Kasumi-1 (cell line): ENCODE data around the gene SPATA31D3.
"Not testable (repeated sequence)": the region's sequence is repeated elsewhere in the genome, so short reads cannot be mapped to it uniquely, and the experiment has no call there.

Experiments used
- DNase-seq, 2 experiments: peaks; one replicate each; lab custom pipeline; 2025; lab: John Stamatoyannopoulos, UW

The SPATA31D3 gene

DNA sequence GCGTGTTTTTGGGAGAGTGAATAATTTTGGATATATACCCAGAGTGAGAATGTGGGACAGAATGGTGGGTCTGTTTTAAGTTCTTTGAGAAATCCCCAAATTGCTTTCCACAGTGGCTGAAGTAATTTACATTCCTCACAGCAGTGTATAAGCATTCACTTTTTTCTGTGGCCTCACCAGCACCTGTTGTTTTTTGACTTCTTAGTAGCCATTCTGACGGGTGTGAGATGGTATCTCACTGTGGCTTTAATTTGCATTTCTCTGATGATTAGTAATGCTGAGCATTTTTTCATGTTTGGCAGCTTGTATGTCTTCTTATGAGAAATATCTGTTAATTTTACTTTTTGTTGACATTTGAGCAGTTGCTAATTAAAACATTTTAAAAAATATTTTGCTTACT lies 35.9 kb downstream of the SPATA31D3 start:
- DNase-seq, result no peak

DNA sequence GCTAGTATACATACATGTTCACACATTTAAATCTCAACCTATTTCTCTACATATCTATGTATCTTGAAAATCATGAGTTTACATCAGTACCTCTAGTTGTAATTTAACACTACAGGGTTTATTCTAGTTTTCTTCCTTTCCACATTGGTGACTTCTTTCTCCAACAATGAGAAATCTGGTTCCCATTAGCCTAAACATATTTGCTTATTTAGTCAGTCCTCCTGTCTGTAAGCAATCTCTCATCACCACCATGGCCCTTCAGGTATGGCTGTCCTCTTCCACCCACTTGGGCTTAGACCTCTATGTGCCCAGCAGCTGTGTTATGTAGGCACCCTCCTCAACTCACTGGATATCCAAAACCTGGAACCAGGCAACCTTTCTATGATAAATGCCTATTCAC lies 37.3 kb downstream of the SPATA31D3 start:
- DNase-seq, result no peak

DNA sequence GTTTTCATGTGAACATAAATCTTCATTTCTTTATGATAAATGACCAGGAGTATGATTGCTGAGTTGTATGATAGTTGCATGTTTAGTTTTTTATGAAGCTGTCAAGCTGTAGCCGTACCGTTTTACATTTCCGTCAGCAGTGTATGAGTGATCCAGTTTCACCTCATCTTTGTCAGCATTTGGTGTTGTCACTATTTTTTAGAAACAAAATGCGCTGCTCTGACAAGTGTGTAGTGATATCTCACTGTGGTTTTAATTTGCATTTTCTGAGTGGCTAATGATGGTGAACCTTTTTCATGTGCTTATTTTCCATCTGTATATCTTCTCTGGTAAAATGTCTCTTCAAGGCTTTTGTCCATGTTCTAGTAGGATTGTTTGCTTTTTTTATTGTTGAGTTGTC lies 38.6 kb downstream of the SPATA31D3 start:
- no peak for DNase-seq

DNA sequence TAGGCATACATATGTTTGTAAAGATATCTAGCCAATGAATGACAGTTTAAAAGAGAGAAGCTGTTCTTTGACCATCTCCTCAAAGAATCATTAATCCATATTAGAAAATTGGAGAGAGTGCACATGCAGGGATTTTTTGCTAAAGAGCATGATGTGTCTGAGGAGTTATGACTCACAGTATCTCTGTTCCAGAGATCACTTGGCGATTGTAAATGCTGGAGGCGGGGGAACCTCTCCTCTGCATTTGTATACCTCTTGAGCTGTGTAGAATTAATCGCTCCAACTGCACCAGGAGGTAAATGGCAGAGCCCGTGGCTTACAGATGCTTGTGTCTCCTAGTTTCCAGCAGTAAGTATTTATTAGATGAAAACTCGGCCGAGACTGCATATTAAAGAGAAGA lies 41.6 kb downstream of the SPATA31D3 start:
- no peak for DNase-seq

DNA sequence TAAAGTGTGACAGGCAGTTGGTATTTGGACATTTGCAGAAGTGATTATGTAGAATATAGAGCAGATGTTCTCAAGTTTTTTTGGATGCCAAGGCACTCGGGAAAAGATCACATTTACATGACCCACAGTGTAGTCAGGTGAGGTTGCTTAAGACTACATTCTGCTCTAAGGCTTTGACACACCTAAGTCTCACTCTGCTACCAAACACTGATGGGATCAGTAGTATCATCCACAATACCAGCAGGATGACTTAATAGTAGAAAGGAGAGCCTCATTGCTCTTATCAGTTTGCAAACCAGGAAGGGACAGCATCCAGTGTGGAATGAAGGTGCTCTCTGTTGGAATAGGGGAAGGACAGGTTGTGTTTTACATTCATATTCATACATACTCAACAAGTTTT lies 42.8 kb downstream of the SPATA31D3 start:
- DNase-seq, result no peak

DNA sequence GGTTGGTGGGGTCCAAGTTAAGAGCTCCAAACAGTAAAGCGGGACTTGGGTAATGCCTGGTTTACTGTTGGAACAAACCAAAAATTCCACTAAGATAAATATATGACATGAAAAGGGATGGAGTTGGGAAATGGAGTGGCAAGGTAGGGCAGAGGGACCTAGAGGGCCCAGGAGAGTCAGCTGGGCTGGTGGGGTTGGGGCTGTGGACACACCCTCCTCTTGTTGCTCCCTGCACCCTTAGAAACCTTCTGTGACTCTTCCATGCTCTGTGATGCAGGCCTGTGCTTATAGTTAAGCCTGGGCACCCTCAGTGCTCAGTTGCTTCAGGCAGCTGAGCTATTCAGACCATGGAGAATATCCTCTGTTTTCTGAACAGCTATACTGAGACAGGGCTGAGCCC lies 45.2 kb downstream of the SPATA31D3 start, which contains the start of gene SPATA31D1:
Gene SPATA31D1, plus strand, starts transcription at position 301 of the 400 bp plus-strand sequence. Its CDS starts 47 bp downstream, at position 348.
- not testable (repeated sequence) for DNase-seq

DNA sequence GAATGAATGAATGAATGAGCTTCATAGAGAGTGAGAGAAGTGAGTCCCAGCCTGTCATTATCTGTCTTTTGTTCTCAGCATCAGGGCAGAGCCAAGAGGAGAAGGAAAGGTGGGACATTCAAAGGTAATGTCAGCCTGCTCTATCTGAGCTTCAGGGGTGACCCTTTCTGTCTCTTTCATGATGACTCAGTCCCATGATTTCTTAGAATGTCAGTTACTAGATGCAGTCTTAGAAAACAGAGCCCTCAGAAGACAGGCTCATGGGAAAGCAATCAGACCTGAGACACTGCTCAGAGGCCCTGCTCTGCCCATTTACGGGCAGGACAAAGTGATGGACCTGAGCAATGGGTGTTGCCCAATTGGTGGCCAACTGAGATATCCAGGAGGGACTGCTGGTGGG lies 46.4 kb downstream of the SPATA31D3 start:
- DNase-seq, result no peak

DNA sequence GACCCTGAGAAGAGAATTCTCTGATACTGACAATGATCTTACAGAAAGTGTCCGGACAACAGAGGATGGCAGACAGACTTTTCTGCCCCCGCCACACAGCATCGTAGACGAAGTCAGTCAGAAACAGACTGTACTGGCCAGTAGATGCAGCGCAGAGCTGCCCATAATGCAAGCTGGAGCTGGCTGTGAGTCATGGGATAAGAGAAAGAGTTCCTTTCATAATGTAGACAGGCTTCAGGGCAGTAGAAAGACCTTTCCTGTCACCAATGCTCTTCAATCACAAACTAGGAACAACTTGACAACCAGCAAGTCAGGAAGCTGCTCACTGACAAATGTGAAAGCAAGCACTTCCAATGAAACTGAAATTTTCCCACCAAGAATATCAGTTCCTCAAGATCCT lies 50.4 kb downstream of the SPATA31D3 start:
- DNase-seq, result no peak
